Thymus (tissue), 14 donors: ENCODE data around the gene MORF4L2. TPM values are rescaled to one million over a fixed set of nuclear protein-coding genes. Genes with fewer than 3 reads are reported as not detected.

Experiments
- DNase-seq, 9 donors: peaks; one replicate each; pipeline ENCODE4 v3.0.0-alpha.2; 2013; ENCODE audit warnings: low spot score in 9 of 9, low read depth in 6 of 9, missing footprints in 1 of 9
- H3K27ac ChIP-seq, 2 donors: one replicate each; pipeline ENCODE4 v1.5.1; 2013; ENCODE audit warnings: control low read depth in 1 of 2, low read depth in 1 of 2, low read length in 1 of 2, mild to moderate bottlenecking in 1 of 2, moderate library complexity in 1 of 2
- H3K27me3 ChIP-seq, 2 donors: one replicate each; pipeline ENCODE4 v1.5.1; 2013; ENCODE audit warnings: low read length in 1 of 2; ENCODE audit not compliant: control insufficient read depth in 2 of 2, insufficient read depth in 1 of 2
- H3K36me3 ChIP-seq, 2 donors: one replicate each; pipeline ENCODE4 v1.5.1; 2013; ENCODE audit warnings: low read length in 1 of 2, mild to moderate bottlenecking in 1 of 2, moderate library complexity in 1 of 2; ENCODE audit not compliant: control insufficient read depth in 2 of 2, insufficient read depth in 2 of 2
- H3K4me1 ChIP-seq, 2 donors: one replicate each; pipeline ENCODE4 v1.5.1; 2013; ENCODE audit warnings: low read length in 2 of 2; ENCODE audit not compliant: control insufficient read depth in 2 of 2, insufficient read depth in 2 of 2
- H3K4me3 ChIP-seq, 2 donors: one replicate each; pipeline ENCODE4 v1.5.1; 2013; ENCODE audit warnings: low read length in 2 of 2, control low read depth in 1 of 2, mild to moderate bottlenecking in 1 of 2
- H3K9me3 ChIP-seq, 2 donors: one replicate each; pipeline ENCODE4 v1.5.1; 2013; ENCODE audit warnings: low read length in 1 of 2, mild to moderate bottlenecking in 1 of 2; ENCODE audit not compliant: control insufficient read depth in 2 of 2, insufficient read depth in 1 of 2
- WGBS: extraction: QIAGEN DNeasy Blood & Tissue Kit; methylation state at CpG from one replicate; pipeline ENCODE4 v1.1.7; 2013; 5-methylcytosine and 5-hydroxymethylcytosine counted together
- long read RNA-seq, 10 donors: transcript quantifications; one replicate each; lab custom pipeline, GENCODE V29; 2026
- polyA plus RNA-seq: library from polyadenylated mRNA; stranded (reverse); fragments of 200-250 nt; gene quantifications from one replicate; pipeline ENCODE4 v1.2.3, GENCODE V29; 2013
- total RNA-seq: library from RNA; stranded (reverse); fragments of 120-200 nt; gene quantifications from one replicate; pipeline ENCODE4 v1.2.4, GENCODE V29; 2013
- donor health status: healthy.

MORF4L2 gene
- 183 TPM for total RNA-seq
- 223 TPM for polyA plus RNA-seq
- long read RNA-seq, donor 1, partial matches to known transcripts, result 0 of 4 reads
- long read RNA-seq, donor 1, other reads (novel, unspliced or antisense), result 0 of 4 reads
- long read RNA-seq, donor 2, transcript MORF4L2-212 (3 exons, 573 nt), result minor isoform, 6 of 75 reads
- long read RNA-seq, donor 2, transcript MORF4L2-203 (4 exons, 1,983 nt), result minor isoform, 11 of 75 reads
- long read RNA-seq, donor 2, transcript MORF4L2-215 (4 exons, 451 nt), result major isoform, 28 of 75 reads
- long read RNA-seq, donor 2, partial matches to known transcripts, result 19 of 75 reads
- long read RNA-seq, donor 2, other reads (novel, unspliced or antisense), result 7 of 75 reads
- long read RNA-seq, donor 3, transcript MORF4L2-203 (4 exons, 1,983 nt), result minor isoform, 8 of 77 reads
- long read RNA-seq, donor 3, transcript MORF4L2-209 (5 exons, 869 nt), result minor isoform, 6 of 77 reads
- long read RNA-seq, donor 3, transcript MORF4L2-215 (4 exons, 451 nt), result major isoform, 37 of 77 reads
- long read RNA-seq, donor 3, partial matches to known transcripts, result 8 of 77 reads
- long read RNA-seq, donor 3, other reads (novel, unspliced or antisense), result 8 of 77 reads
- long read RNA-seq, donor 4, transcript MORF4L2-215 (4 exons, 451 nt), result major isoform, 14 of 25 reads
- long read RNA-seq, donor 4, partial matches to known transcripts, result 5 of 25 reads
- long read RNA-seq, donor 4, other reads (novel, unspliced or antisense), result 0 of 25 reads
- long read RNA-seq, donor 5, transcript MORF4L2-203 (4 exons, 1,983 nt), result minor isoform, 28 of 101 reads
- long read RNA-seq, donor 5, transcript MORF4L2-201 (4 exons, 1,824 nt), result minor isoform, 9 of 101 reads
- long read RNA-seq, donor 5, transcript MORF4L2-215 (4 exons, 451 nt), result major isoform, 29 of 101 reads
- long read RNA-seq, donor 5, partial matches to known transcripts, result 9 of 101 reads
- long read RNA-seq, donor 5, other reads (novel, unspliced or antisense), result 10 of 101 reads
- long read RNA-seq, donor 6, transcript MORF4L2-203 (4 exons, 1,983 nt), result minor isoform, 6 of 38 reads
- long read RNA-seq, donor 6, transcript MORF4L2-215 (4 exons, 451 nt), result major isoform, 13 of 38 reads
- long read RNA-seq, donor 6, partial matches to known transcripts, result 6 of 38 reads
- long read RNA-seq, donor 6, other reads (novel, unspliced or antisense), result 0 of 38 reads
- long read RNA-seq, donor 7, transcript MORF4L2-203 (4 exons, 1,983 nt), result minor isoform, 10 of 57 reads
- long read RNA-seq, donor 7, transcript MORF4L2-209 (5 exons, 869 nt), result minor isoform, 6 of 57 reads
- long read RNA-seq, donor 7, transcript MORF4L2-215 (4 exons, 451 nt), result major isoform, 29 of 57 reads
- long read RNA-seq, donor 7, partial matches to known transcripts, result 0 of 57 reads
- long read RNA-seq, donor 7, other reads (novel, unspliced or antisense), result 0 of 57 reads
- long read RNA-seq, donor 8, transcript MORF4L2-209 (5 exons, 869 nt), result minor isoform, 5 of 26 reads
- long read RNA-seq, donor 8, transcript MORF4L2-215 (4 exons, 451 nt), result major isoform, 13 of 26 reads
- long read RNA-seq, donor 8, partial matches to known transcripts, result 0 of 26 reads
- long read RNA-seq, donor 8, other reads (novel, unspliced or antisense), result 0 of 26 reads
- long read RNA-seq, donor 9, transcript MORF4L2-215 (4 exons, 451 nt), result major isoform, 17 of 47 reads
- long read RNA-seq, donor 9, transcript MORF4L2-209 (5 exons, 869 nt), result minor isoform, 7 of 47 reads
- long read RNA-seq, donor 9, transcript MORF4L2-203 (4 exons, 1,983 nt), result minor isoform, 5 of 47 reads
- long read RNA-seq, donor 9, partial matches to known transcripts, result 6 of 47 reads
- long read RNA-seq, donor 9, other reads (novel, unspliced or antisense), result 6 of 47 reads
- long read RNA-seq, donor 10, transcript MORF4L2-215 (4 exons, 451 nt), result major isoform, 26 of 41 reads
- long read RNA-seq, donor 10, transcript MORF4L2-203 (4 exons, 1,983 nt), result minor isoform, 6 of 41 reads
- long read RNA-seq, donor 10, partial matches to known transcripts, result 0 of 41 reads
- long read RNA-seq, donor 10, other reads (novel, unspliced or antisense), result 0 of 41 reads

- DNase-seq, result peak; percentile 67 to 95 (median 86)
- Histone ChIP-seq H3K36me3 (peaks cover 0 to 16% of the 10 kb centered on the region in 2 donors), H3K4me1 (no peaks in the 10 kb centered on the region), H3K4me3 (peak within 1 kb of the TSS; percentile 67 to 81), H3K27me3 (peaks cover 0 to 2% of the 10 kb centered on the region in 2 donors), H3K27ac (peak within 1 kb of the TSS; percentile 93 to 95), H3K9me3 (no peaks in the 10 kb centered on the region)
- under 1% methylated on average over 37 of the region's 37 CpGs for WGBS
These were observed at the start of gene MORF4L2 for GRCh38 chrX:103686199-103687072. Gene MORF4L2, minus strand, starts transcription at chrX:103686699. Its CDS starts 9,672 bp downstream, at chrX:103677027.

GRCh38 chrX:103734125-103734760, 47.7 kb upstream of the MORF4L2 start:
- Histone ChIP-seq H3K36me3 (no peaks in the 10 kb centered on the region), H3K4me3 (no peak overlapping the region), H3K27ac (no peak overlapping the region), H3K9me3 (no peaks in the 10 kb centered on the region), H3K27me3 (peaks cover 0 to under 1% of the 10 kb centered on the region in 2 donors), H3K4me1 (peaks cover 0 to under 1% of the 10 kb centered on the region in 2 donors)
- no peak for DNase-seq
- 81% methylated on average over 4 of the region's 4 CpGs for WGBS

GRCh38 chrX:103733017-103733416, 46.5 kb upstream of the MORF4L2 start:
- Histone ChIP-seq H3K36me3 (no peaks in the 10 kb centered on the region), H3K9me3 (no peaks in the 10 kb centered on the region), H3K27ac (no peak overlapping the region), H3K4me1 (peaks cover 0 to 5% of the 10 kb centered on the region in 2 donors), H3K27me3 (peaks cover 0 to 7% of the 10 kb centered on the region in 2 donors), H3K4me3 (no peak overlapping the region)
- DNase-seq, result no peak
- 95% methylated on average over 1 of the region's 1 CpG for WGBS

GRCh38 chrX:103730796-103731493, 44.4 kb upstream of the MORF4L2 start:
- no peak overlapping the region for H3K27ac ChIP-seq
- DNase-seq, result no peak
- no peaks in the 10 kb centered on the region for H3K9me3 ChIP-seq
- H3K36me3 ChIP-seq, result no peaks in the 10 kb centered on the region
- WGBS, result 87% methylated on average over 8 of the region's 8 CpGs
- peaks cover 0 to 5% of the 10 kb centered on the region in 2 donors for H3K4me1 ChIP-seq
- peaks cover 0 to 7% of the 10 kb centered on the region in 2 donors for H3K27me3 ChIP-seq
- no peak overlapping the region for H3K4me3 ChIP-seq

GRCh38 chrX:103730147-103730795, 43.8 kb upstream of the MORF4L2 start:
- Histone ChIP-seq H3K27ac (no peak overlapping the region), H3K27me3 (peaks cover 0 to 7% of the 10 kb centered on the region in 2 donors), H3K4me3 (no peak overlapping the region), H3K4me1 (peaks cover 0 to 5% of the 10 kb centered on the region in 2 donors), H3K9me3 (no peaks in the 10 kb centered on the region), H3K36me3 (no peaks in the 10 kb centered on the region)
- 73% methylated on average over 3 of the region's 3 CpGs for WGBS
- no peak for DNase-seq

GRCh38 chrX:103729015-103729414, 42.5 kb upstream of the MORF4L2 start:
- H3K4me3 ChIP-seq, result no peak overlapping the region
- no peak for DNase-seq
- H3K27me3 ChIP-seq, result peaks cover 0 to 7% of the 10 kb centered on the region in 2 donors
- H3K4me1 ChIP-seq, result peaks cover 0 to 5% of the 10 kb centered on the region in 2 donors
- no peak overlapping the region for H3K27ac ChIP-seq
- WGBS, result 99% methylated on average over 5 of the region's 5 CpGs
- no peaks in the 10 kb centered on the region for H3K9me3 ChIP-seq
- H3K36me3 ChIP-seq, result no peaks in the 10 kb centered on the region
